ENCODE data around the gene ZNF804A.

DNA sequence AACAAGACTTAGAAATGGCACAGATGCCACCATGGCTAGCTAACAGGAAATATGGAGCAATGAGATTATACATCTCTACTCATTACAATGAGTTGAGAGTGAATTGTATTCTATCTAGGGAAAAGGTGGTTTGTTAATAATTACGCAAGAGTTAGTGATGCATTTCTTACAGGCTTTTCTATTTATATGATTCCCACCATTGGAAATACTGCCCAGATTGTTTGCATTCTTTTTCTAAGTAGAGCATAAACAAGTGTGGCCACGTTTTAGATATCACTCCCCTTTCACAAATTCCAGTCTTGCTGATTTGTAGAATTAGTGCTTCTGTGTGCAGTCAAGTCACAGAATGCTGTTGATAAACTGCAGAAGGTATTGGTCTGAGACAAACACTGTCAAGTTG is 56.6 kb downstream of the ZNF804A start:
- TF ChIP-seq ZNF565 (CRISPR knock-in tag; conservative IDR thresholded peaks at IDR 0.05; ENCODE audit: low read depth) (no peak), ZNF70 (CRISPR knock-in tag; IDR thresholded peaks at IDR 0.05) (no peak), CSDC2 (CRISPR knock-in tag; IDR thresholded peaks at IDR 0.05) (no peak), POU6F1 (CRISPR knock-in tag; IDR thresholded peaks at IDR 0.05; ENCODE audit: borderline replicate concordance, low read depth) (no peak), ZNF8 (CRISPR knock-in tag; IDR thresholded peaks at IDR 0.05) (no peak), ZFP30 (CRISPR knock-in tag; IDR thresholded peaks at IDR 0.05) (no peak), SNAI2 (CRISPR knock-in tag; IDR thresholded peaks at IDR 0.05) (no peak), RARB (CRISPR knock-in tag; IDR thresholded peaks at IDR 0.05) (no peak), ESRRG (CRISPR knock-in tag; IDR thresholded peaks at IDR 0.05) (no peak), ARNTL (CRISPR knock-in tag; IDR thresholded peaks at IDR 0.05; ENCODE audit: borderline replicate concordance, low read depth) (no peak), ZC3H10 (CRISPR knock-in tag; IDR thresholded peaks at IDR 0.05) (no peak), PPARA (CRISPR knock-in tag; IDR thresholded peaks at IDR 0.05; ENCODE audit: borderline replicate concordance) (no peak)
- TF ChIP-seq, protein P1, sequence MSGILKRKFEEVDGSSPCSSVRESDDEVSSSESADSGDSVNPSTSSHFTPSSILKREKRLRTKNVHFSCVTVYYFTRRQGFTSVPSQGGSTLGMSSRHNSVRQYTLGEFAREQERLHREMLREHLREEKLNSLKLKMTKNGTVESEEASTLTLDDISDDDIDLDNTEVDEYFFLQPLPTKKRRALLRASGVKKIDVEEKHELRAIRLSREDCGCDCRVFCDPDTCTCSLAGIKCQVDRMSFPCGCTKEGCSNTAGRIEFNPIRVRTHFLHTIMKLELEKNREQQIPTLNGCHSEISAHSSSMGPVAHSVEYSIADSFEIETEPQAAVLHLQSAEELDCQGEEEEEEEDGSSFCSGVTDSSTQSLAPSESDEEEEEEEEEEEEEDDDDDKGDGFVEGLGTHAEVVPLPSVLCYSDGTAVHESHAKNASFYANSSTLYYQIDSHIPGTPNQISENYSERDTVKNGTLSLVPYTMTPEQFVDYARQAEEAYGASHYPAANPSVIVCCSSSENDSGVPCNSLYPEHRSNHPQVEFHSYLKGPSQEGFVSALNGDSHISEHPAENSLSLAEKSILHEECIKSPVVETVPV (CRISPR knock-in tag; IDR thresholded peaks at IDR 0.05): no peak
- TF ChIP-seq, protein P2, sequence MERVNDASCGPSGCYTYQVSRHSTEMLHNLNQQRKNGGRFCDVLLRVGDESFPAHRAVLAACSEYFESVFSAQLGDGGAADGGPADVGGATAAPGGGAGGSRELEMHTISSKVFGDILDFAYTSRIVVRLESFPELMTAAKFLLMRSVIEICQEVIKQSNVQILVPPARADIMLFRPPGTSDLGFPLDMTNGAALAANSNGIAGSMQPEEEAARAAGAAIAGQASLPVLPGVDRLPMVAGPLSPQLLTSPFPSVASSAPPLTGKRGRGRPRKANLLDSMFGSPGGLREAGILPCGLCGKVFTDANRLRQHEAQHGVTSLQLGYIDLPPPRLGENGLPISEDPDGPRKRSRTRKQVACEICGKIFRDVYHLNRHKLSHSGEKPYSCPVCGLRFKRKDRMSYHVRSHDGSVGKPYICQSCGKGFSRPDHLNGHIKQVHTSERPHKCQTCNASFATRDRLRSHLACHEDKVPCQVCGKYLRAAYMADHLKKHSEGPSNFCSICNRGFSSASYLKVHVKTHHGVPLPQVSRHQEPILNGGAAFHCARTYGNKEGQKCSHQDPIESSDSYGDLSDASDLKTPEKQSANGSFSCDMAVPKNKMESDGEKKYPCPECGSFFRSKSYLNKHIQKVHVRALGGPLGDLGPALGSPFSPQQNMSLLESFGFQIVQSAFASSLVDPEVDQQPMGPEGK (CRISPR knock-in tag; IDR thresholded peaks at IDR 0.05; ENCODE audit: borderline replicate concordance): no peak

Data from SK-N-SH treated with all-trans-retinoic acid at 6 μM for 48 hours (cell line).